Thyroid gland (tissue), 4 donors: ENCODE results near the gene NFYA. TPM values are rescaled to one million over a fixed set of nuclear protein-coding genes. Genes with fewer than 3 reads are reported as not detected.

Experiments
- DNase-seq, 2 donors: peaks; one replicate each; pipeline ENCODE4 v3.0.0-alpha.2; 2019
- H3K27ac ChIP-seq, 3 donors: fragments of 200-600 bp; sonication (generic); 1 replicate in 2 of 3; 2 replicates in 1 of 3; pipeline ENCODE4 v1.5.1; 2016 to 2019; ENCODE audit warnings: mild to moderate bottlenecking in 1 of 3, moderate library complexity in 1 of 3
- H3K27me3 ChIP-seq: fragments of 200-600 bp; sonication (generic); one replicate; pipeline ENCODE4 v1.5.1; 2019
- H3K36me3 ChIP-seq, 2 donors: fragments of 200-600 bp; sonication (generic); one replicate each; pipeline ENCODE4 v1.5.1; 2016 to 2019
- H3K4me1 ChIP-seq, 2 donors: fragments of 200-600 bp; sonication (generic); one replicate each; pipeline ENCODE4 v1.5.1; 2017 to 2019
- H3K4me3 ChIP-seq, 3 donors: fragments of 200-600 bp; sonication (generic); replicated peaks in 1 of 3; 1 replicate in 2 of 3; 2 replicates in 1 of 3; pipeline ENCODE4 v1.5.1; 2016; ENCODE audit warnings: mild to moderate bottlenecking in 1 of 3
- H3K9me3 ChIP-seq: fragments of 200-600 bp; sonication (generic); one replicate; pipeline ENCODE4 v1.5.1; 2017
- CTCF ChIP-seq, 6 experiments: fragments of 200-600 bp in 3 of 6; fragments of 450-650 bp in 3 of 6; sonication (generic) in 3 of 6; IDR thresholded peaks; one replicate each; pipeline ENCODE4 v1.5.1; 2016 to 2019; ENCODE audit warnings: antibody characterized with exemption in 6 of 6, mild to moderate bottlenecking in 2 of 6, inconsistent platforms in 1 of 6, moderate library complexity in 1 of 6
- POLR2A ChIP-seq, 2 donors: fragments of 450-650 bp; IDR thresholded peaks; one replicate each; pipeline ENCODE4 v1.6.1; 2017; ENCODE audit warnings: antibody characterized with exemption in 2 of 2, mild to moderate bottlenecking in 2 of 2, moderate library complexity in 1 of 2
- WGBS, 2 donors: methylation state at CpG; one replicate each; pipeline ENCODE4 v1.1.5; 2017; 5-methylcytosine and 5-hydroxymethylcytosine counted together
- intact Hi-C: fragments of 100-400 bp; cut with DNase I; formaldehyde crosslinking; loops from one replicate; pipeline ENCODE4 v1.15.1; 2023
- total RNA-seq, 4 donors: library from RNA; depleted of rRNA; stranded (reverse); fragments of >200 nt; gene quantifications; one replicate each; pipeline ENCODE4 v1.2.3, GENCODE V29; 2016

Gene NFYA
- total RNA-seq, 4 donors from 2014 or later = 31.8 to 40.3 (median 36.0) TPM

DNA sequence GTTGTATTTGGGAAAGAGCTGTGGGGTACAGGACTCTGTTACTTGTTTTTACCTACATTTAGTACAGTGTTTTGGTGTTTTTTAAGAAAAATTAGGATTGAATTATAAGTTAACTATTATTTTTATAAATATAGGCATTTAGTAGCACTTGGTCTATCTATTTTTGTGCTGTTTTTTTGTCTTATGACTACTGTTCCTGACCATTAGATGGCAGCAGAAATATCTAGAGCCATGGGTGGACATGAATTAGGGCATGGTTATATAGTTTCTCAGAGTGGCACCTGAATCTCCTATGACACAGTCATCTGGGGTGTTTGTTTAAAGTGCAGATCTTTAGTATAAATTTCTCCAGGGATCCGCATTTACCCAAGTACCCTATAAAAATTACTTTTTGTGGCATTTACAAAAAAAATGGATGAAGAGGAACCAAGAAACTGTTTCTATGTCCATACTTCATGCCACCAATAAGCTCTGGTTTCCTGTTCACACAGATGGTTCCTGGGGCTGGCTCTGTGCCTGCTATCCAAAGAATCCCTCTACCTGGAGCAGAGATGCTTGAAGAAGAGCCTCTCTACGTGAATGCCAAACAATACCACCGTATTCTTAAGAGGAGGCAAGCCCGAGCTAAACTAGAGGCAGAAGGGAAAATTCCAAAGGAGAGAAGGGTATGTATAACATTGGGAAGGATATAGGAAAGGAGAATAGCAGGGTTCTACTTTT, 19.8 kb downstream of the NFYA start:
- 51 to 55% methylated on average over 4 of the region's 4 CpGs for WGBS, 2 donors
- Histone ChIP-seq H3K4me1 (peaks cover 30 to 38% of the 10 kb centered on the region in 2 donors), H3K36me3 (peaks cover 48 to 58% of the 10 kb centered on the region in 2 donors), H3K4me3 (no peak overlapping the region), H3K27me3 (no peaks in the 10 kb centered on the region), H3K27ac (peak overlapping the region; percentile 17 to 21 (median 18)), H3K9me3 (no peaks in the 10 kb centered on the region)
- DNase-seq = peak; percentile 58 to 72
- intact Hi-C loops = no loop called here
- TF ChIP-seq CTCF (IDR thresholded peaks at IDR 0.05) = peak in 3 of 6 experiments; percentile 24 to 35 (median 35)
- no peak for TF ChIP-seq POLR2A (IDR thresholded peaks at IDR 0.05)

DNA sequence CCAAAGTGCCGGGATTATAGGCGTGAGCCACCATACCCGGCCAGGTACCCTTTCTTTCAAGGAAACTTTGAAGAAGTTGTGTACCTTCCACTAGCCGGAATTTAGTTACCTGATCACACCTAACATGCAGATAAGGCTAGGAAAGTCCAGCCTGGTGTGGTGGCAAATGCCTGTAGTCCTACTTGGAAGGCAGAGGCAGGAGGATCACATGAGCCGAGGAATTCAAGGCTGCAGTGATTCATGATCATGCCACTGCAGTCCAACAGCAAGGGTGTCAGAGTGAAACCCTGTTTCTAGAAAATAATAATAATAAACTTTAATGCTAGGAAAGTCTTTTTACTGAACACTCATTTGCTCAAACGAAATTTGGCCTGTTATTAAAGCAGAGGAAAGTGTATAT, 21.0 kb downstream of the NFYA start:
- WGBS, 2 donors = 94 to 95% methylated on average over 6 of the region's 6 CpGs
- peaks cover 30 to 37% of the 10 kb centered on the region in 2 donors for H3K4me1 ChIP-seq
- no peaks in the 10 kb centered on the region for H3K9me3 ChIP-seq
- intact Hi-C loops = no loop called here
- H3K36me3 ChIP-seq = peaks cover 54 to 61% of the 10 kb centered on the region in 2 donors
- H3K27ac ChIP-seq = peak overlapping the region in 1 of 3 donors; percentile 18
- H3K27me3 ChIP-seq = no peaks in the 10 kb centered on the region
- TF ChIP-seq CTCF (IDR thresholded peaks at IDR 0.05) = no peak
- no peak for TF ChIP-seq POLR2A (IDR thresholded peaks at IDR 0.05)
- DNase-seq = no peak
- H3K4me3 ChIP-seq = no peak overlapping the region

DNA sequence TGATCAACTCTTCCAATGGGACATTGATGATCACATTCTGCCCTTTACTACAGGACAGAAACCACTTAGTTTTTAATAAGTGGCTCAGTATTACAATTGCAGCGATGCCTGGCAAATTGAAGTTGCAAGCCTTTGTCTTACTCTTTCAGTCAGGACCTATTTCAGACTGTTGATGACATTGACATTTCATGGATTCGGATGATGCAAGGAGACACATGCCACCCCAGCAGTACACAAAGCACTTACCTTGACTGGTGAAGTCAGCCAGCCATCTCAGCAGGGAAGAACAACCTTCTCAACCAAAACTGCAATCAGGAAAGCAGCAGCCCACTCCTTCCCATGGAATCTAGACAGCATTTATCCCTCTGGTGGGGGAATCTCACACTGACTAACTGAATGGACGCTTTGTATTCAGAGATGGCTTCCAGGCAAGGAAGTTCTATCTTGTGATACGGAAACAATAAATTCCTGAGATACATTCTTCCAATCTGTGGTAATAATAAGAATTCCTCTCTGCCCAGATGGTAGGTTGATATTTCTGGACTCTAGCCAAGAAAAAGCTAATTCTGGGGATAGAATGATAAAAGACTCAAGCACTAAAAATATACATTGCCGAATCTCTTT, 24.8 kb downstream of the NFYA start:
- Histone ChIP-seq H3K9me3 (no peaks in the 10 kb centered on the region), H3K27ac (peak overlapping the region in 2 of 3 donors; percentile 38 to 82), H3K36me3 (peaks cover 46 to 52% of the 10 kb centered on the region in 2 donors), H3K4me1 (peaks cover 11 to 14% of the 10 kb centered on the region in 2 donors), H3K4me3 (no peak overlapping the region), H3K27me3 (no peaks in the 10 kb centered on the region)
- TF ChIP-seq POLR2A (IDR thresholded peaks at IDR 0.05) (no peak), CTCF (IDR thresholded peaks at IDR 0.05) (no peak)
- intact Hi-C loops = no loop called here
- 89 to 92% methylated on average over 5 of the region's 5 CpGs for WGBS, 2 donors
- DNase-seq = no peak

DNA sequence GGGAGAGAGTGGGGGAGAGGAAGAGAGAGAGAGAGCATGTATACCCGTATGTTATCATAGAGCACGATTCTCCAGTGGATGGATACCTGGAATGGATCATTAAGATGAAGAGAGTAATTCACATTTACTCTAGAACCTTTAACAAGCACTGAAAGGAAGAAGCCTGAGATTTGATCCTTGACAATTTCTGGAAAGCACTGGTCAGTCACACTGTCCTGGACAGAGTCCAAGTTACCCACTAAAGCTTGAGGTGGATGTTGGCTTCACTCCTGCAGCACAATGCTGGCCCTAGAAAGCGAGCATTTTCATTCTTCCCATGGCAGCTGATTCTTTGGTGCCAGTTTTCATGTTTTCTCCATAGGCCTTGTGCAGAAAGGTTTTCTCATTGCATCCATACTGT, 25.6 kb downstream of the NFYA start:
- Histone ChIP-seq H3K27ac (peak overlapping the region in 2 of 3 donors; percentile 38 to 82), H3K9me3 (no peaks in the 10 kb centered on the region), H3K4me3 (no peak overlapping the region), H3K36me3 (peaks cover 41 to 49% of the 10 kb centered on the region in 2 donors), H3K27me3 (no peaks in the 10 kb centered on the region), H3K4me1 (peaks cover 7 to 8% of the 10 kb centered on the region in 2 donors)
- DNase-seq = peak; percentile 55 to 64
- TF ChIP-seq POLR2A (IDR thresholded peaks at IDR 0.05) (no peak), CTCF (IDR thresholded peaks at IDR 0.05) (no peak)
- 24 to 35% methylated on average over 3 of the region's 3 CpGs for whole genome bisulfite sequencing, 2 donors
- intact Hi-C loops = no loop called here

GRCh38 chr6:41100871-41101287, 28.1 kb downstream of the NFYA start:
- H3K4me1 ChIP-seq = peaks cover 7 to 14% of the 10 kb centered on the region in 2 donors
- 82 to 84% methylated on average over 31 to 32 of the region's 42 CpGs for WGBS, 2 donors
- H3K36me3 ChIP-seq = peaks cover 16 to 23% of the 10 kb centered on the region in 2 donors
- intact Hi-C loops = no loop called here
- no peak overlapping the region for H3K27ac ChIP-seq
- DNase-seq = no peak
- no peaks in the 10 kb centered on the region for H3K9me3 ChIP-seq
- no peaks in the 10 kb centered on the region for H3K27me3 ChIP-seq
- TF ChIP-seq POLR2A (IDR thresholded peaks at IDR 0.05) (no peak), CTCF (IDR thresholded peaks at IDR 0.05) (no peak)
- H3K4me3 ChIP-seq = no peak overlapping the region
